ENCODE measurements around the gene SLC15A3. TPM values are rescaled to one million over a fixed set of nuclear protein-coding genes. Genes with fewer than 3 reads are reported as not detected.

The SLC15A3 gene
- total RNA-seq, 1 experiment from 2014 or later: 10.2 TPM

- TF ChIP-seq, protein P1, sequence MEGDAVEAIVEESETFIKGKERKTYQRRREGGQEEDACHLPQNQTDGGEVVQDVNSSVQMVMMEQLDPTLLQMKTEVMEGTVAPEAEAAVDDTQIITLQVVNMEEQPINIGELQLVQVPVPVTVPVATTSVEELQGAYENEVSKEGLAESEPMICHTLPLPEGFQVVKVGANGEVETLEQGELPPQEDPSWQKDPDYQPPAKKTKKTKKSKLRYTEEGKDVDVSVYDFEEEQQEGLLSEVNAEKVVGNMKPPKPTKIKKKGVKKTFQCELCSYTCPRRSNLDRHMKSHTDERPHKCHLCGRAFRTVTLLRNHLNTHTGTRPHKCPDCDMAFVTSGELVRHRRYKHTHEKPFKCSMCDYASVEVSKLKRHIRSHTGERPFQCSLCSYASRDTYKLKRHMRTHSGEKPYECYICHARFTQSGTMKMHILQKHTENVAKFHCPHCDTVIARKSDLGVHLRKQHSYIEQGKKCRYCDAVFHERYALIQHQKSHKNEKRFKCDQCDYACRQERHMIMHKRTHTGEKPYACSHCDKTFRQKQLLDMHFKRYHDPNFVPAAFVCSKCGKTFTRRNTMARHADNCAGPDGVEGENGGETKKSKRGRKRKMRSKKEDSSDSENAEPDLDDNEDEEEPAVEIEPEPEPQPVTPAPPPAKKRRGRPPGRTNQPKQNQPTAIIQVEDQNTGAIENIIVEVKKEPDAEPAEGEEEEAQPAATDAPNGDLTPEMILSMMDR (IDR thresholded peaks at IDR 0.05): no peak
- no peak for TF ChIP-seq ELF4 (CRISPR knock-in tag; IDR thresholded peaks at IDR 0.05; ENCODE audit: low read depth)
These were observed 30.1 kb downstream of the SLC15A3 start (continued) for GRCh38 chr11:60921777-60922335.

DNA sequence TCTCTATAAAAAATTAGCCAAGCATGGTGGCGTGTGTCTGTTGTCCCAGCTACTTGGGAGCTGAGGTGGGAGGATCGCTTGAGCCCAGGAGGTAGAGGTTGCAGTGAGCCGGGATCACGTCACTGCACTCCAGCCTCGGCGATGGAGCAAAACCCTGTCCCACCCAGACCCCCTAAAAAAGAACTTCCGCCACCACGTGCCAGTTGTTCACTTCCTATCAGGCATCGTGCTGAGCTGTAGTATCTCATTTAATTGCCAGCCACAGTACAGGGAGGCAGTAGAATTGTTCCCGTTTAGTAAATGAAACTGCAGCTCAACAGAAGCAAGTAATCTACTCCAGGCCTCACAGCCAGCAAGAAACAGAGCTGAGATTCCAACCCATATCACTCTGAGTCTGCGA is 30.7 kb downstream of the SLC15A3 start:
- TF ChIP-seq, protein P2, sequence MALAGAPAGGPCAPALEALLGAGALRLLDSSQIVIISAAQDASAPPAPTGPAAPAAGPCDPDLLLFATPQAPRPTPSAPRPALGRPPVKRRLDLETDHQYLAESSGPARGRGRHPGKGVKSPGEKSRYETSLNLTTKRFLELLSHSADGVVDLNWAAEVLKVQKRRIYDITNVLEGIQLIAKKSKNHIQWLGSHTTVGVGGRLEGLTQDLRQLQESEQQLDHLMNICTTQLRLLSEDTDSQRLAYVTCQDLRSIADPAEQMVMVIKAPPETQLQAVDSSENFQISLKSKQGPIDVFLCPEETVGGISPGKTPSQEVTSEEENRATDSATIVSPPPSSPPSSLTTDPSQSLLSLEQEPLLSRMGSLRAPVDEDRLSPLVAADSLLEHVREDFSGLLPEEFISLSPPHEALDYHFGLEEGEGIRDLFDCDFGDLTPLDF (CRISPR knock-in tag; IDR thresholded peaks at IDR 0.05): no peak
- TF ChIP-seq SOX15 (CRISPR knock-in tag; IDR thresholded peaks at IDR 0.05): no peak
- TF ChIP-seq SMAD3 (CRISPR knock-in tag; IDR thresholded peaks at IDR 0.05; ENCODE audit: borderline replicate concordance): no peak
- TF ChIP-seq, protein P3, sequence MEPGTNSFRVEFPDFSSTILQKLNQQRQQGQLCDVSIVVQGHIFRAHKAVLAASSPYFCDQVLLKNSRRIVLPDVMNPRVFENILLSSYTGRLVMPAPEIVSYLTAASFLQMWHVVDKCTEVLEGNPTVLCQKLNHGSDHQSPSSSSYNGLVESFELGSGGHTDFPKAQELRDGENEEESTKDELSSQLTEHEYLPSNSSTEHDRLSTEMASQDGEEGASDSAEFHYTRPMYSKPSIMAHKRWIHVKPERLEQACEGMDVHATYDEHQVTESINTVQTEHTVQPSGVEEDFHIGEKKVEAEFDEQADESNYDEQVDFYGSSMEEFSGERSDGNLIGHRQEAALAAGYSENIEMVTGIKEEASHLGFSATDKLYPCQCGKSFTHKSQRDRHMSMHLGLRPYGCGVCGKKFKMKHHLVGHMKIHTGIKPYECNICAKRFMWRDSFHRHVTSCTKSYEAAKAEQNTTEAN (CRISPR knock-in tag; IDR thresholded peaks at IDR 0.05): no peak
- TF ChIP-seq SMAD4 (CRISPR knock-in tag; IDR thresholded peaks at IDR 0.05): no peak
- no peak for TF ChIP-seq ZNF396 (CRISPR knock-in tag; IDR thresholded peaks at IDR 0.05; ENCODE audit: borderline replicate concordance)
- TF ChIP-seq, protein P4, sequence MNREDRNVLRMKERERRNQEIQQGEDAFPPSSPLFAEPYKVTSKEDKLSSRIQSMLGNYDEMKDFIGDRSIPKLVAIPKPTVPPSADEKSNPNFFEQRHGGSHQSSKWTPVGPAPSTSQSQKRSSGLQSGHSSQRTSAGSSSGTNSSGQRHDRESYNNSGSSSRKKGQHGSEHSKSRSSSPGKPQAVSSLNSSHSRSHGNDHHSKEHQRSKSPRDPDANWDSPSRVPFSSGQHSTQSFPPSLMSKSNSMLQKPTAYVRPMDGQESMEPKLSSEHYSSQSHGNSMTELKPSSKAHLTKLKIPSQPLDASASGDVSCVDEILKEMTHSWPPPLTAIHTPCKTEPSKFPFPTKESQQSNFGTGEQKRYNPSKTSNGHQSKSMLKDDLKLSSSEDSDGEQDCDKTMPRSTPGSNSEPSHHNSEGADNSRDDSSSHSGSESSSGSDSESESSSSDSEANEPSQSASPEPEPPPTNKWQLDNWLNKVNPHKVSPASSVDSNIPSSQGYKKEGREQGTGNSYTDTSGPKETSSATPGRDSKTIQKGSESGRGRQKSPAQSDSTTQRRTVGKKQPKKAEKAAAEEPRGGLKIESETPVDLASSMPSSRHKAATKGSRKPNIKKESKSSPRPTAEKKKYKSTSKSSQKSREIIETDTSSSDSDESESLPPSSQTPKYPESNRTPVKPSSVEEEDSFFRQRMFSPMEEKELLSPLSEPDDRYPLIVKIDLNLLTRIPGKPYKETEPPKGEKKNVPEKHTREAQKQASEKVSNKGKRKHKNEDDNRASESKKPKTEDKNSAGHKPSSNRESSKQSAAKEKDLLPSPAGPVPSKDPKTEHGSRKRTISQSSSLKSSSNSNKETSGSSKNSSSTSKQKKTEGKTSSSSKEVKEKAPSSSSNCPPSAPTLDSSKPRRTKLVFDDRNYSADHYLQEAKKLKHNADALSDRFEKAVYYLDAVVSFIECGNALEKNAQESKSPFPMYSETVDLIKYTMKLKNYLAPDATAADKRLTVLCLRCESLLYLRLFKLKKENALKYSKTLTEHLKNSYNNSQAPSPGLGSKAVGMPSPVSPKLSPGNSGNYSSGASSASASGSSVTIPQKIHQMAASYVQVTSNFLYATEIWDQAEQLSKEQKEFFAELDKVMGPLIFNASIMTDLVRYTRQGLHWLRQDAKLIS (CRISPR knock-in tag; IDR thresholded peaks at IDR 0.05; ENCODE audit: borderline replicate concordance): no peak
- Mint-ChIP-seq H3K27ac (no peak overlapping the region), H3K27me3 (ENCODE audit: low read depth) (no peaks in the 10 kb centered on the region; the same call in 1 of the 2 replicates), H3K4me1 (peaks cover 34% of the 10 kb centered on the region), H3K9me3 (no peaks in the 10 kb centered on the region), H3K36me3 (peaks cover 14% of the 10 kb centered on the region), H3K4me3 (no peak overlapping the region)
- ATAC-seq: no peak
- no peak for DNase-seq (ENCODE audit: low spot score)
- POLR2A ChIA-PET: no interaction called here
- CTCF ChIA-PET: interaction anchor here (0.6 to 1.5 kb wide), 2 partner anchors 22 to 797 kb away, joined by 4 read pairs; no protein-coding TSS in a partner anchor

GRCh38 chr11:60919956-60920355 is 32.0 kb downstream of the SLC15A3 start:
- peaks cover 35% of the 10 kb centered on the region for H3K4me1 Mint-ChIP-seq
- no peaks in the 10 kb centered on the region for H3K9me3 Mint-ChIP-seq
- H3K4me3 Mint-ChIP-seq: no peak overlapping the region
- no peak for TF ChIP-seq FOXJ3 (CRISPR knock-in tag; IDR thresholded peaks at IDR 0.05; ENCODE audit: borderline replicate concordance)
- H3K27ac Mint-ChIP-seq: no peak overlapping the region
- peaks cover 14% of the 10 kb centered on the region for H3K36me3 Mint-ChIP-seq
- DNase-seq (ENCODE audit: low spot score): no peak
- no peak for ATAC-seq
- ChIA-PET POLR2A (no interaction called here), CTCF (no interaction called here)
- no peaks in the 10 kb centered on the region for H3K27me3 Mint-ChIP-seq (ENCODE audit: low read depth)

- ATAC-seq (no peak), DNase-seq (ENCODE audit: low spot score) (no peak)
- Mint-ChIP-seq H3K9me3 (no peaks in the 10 kb centered on the region), H3K27ac (no peak overlapping the region), H3K27me3 (ENCODE audit: low read depth) (no peaks in the 10 kb centered on the region), H3K4me3 (no peak overlapping the region), H3K4me1 (peaks cover 37% of the 10 kb centered on the region), H3K36me3 (peaks cover 14% of the 10 kb centered on the region)
- ChIA-PET POLR2A (no interaction called here), CTCF (no interaction called here)
- TF ChIP-seq IRF2 (CRISPR knock-in tag; IDR thresholded peaks at IDR 0.05; ENCODE audit: borderline replicate concordance, low read depth) (no peak), NR2C2 (CRISPR knock-in tag; IDR thresholded peaks at IDR 0.05) (no peak), MXD4 (CRISPR knock-in tag; IDR thresholded peaks at IDR 0.05; ENCODE audit: borderline replicate concordance) (no peak), FOXK1 (CRISPR knock-in tag; IDR thresholded peaks at IDR 0.05) (no peak), SOX15 (CRISPR knock-in tag; IDR thresholded peaks at IDR 0.05) (no peak), FOXP4 (CRISPR knock-in tag; IDR thresholded peaks at IDR 0.05) (no peak), ZNF671 (CRISPR knock-in tag; IDR thresholded peaks at IDR 0.05) (no peak), SMAD4 (CRISPR knock-in tag; IDR thresholded peaks at IDR 0.05) (no peak), ZNF396 (CRISPR knock-in tag; IDR thresholded peaks at IDR 0.05; ENCODE audit: borderline replicate concordance) (no peak), JAZF1 (CRISPR knock-in tag; IDR thresholded peaks at IDR 0.05) (no peak)
- TF ChIP-seq, protein P5, sequence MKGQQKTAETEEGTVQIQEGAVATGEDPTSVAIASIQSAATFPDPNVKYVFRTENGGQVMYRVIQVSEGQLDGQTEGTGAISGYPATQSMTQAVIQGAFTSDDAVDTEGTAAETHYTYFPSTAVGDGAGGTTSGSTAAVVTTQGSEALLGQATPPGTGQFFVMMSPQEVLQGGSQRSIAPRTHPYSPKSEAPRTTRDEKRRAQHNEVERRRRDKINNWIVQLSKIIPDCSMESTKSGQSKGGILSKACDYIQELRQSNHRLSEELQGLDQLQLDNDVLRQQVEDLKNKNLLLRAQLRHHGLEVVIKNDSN (CRISPR knock-in tag; IDR thresholded peaks at IDR 0.05): no peak
- TF ChIP-seq, protein P6, sequence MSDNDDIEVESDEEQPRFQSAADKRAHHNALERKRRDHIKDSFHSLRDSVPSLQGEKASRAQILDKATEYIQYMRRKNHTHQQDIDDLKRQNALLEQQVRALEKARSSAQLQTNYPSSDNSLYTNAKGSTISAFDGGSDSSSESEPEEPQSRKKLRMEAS (CRISPR knock-in tag; IDR thresholded peaks at IDR 0.05): no peak
These were observed 32.7 kb downstream of the SLC15A3 start for GRCh38 chr11:60919320-60919719.
